ENCODE results near the gene GIN1. TPM values are rescaled to one million over a fixed set of nuclear protein-coding genes. Genes with fewer than 3 reads are reported as not detected.
A peak's percentile ranks its signal among the peaks of the same experiment; 100 is the strongest.

GIN1 gene
- total and polyA plus RNA-seq, 2 experiments from 2014 or later: 6.1 to 8.7 TPM

- Histone ChIP-seq H3K9me3 (ENCODE audit: low read depth) (no peaks in the 10 kb centered on the region), H3K36me3 (peaks cover 5% of the 10 kb centered on the region), H3K27ac (no peak overlapping the region), H3K4me1 (ENCODE audit: low read depth) (no peaks in the 10 kb centered on the region), H3K4me3 (no peak overlapping the region), H3K27me3 (no peaks in the 10 kb centered on the region)
- no peak for TF ChIP-seq CTCF (IDR thresholded peaks at IDR 0.05; ENCODE audit: low read depth, low read length)
- DNase-seq (ENCODE audit: low read depth in 1 of 2, low spot score in 1 of 2): peak in 1 of 2 donors; percentile 29
Observed at GRCh38 chr5:103036601-103037000, 83.3 kb downstream of the GIN1 start.

Other genes starting within 250 kb of the GIN1 start
- gene PPIP5K2, start 163 bp upstream of the GIN1 start, total RNA-seq: 15.5 and 28.2 TPM in 2 replicates
- 27.6 and 42.1 TPM in 2 replicates for gene PPIP5K2, start 163 bp upstream of the GIN1 start, polyA plus RNA-seq
- gene MACIR, start 138.6 kb upstream of the GIN1 start, total RNA-seq: 11.6 and 12.5 TPM in 2 replicates
- 9.6 and 21.8 TPM in 2 replicates for gene MACIR, start 138.6 kb upstream of the GIN1 start, polyA plus RNA-seq

All from cardiac muscle cell (in vitro differentiated cells and primary cell).